ENCODE measurements around the gene RNF44.

The RNF44 gene

DNA sequence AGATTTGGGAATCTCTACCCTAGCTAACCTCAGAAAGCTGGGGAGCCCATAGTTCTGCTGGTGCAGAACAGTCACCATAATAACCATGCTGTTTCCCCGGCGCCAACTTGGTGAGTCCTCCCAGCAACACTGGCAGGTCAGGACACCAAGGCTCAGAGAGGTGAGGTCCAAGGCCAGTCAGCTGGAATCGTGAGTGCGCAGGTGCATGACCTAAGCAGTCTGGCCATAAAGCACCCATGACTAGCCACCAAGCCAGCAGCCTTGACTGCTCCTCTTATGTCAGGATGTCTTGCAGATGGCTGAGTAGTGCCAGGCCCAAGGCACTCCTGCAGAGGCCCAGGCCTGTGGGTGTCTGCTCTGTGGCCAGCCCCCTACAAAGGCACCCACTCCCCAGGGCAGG, 2.6 kb downstream of the RNF44 start:
- no peak for DNase-seq (ENCODE audit: low read depth, low spot score)
- peak overlapping the region; percentile 39; the same call in 1 of the 2 replicates for H3K27ac ChIP-seq
- peak overlapping the region; percentile 99 for H3K4me3 ChIP-seq
- H3K9me3 ChIP-seq (ENCODE audit: low read depth, low read length), result no peaks in the 10 kb centered on the region
- H3K9ac ChIP-seq (ENCODE audit: insufficient read length), result peak overlapping the region; percentile 99
- H3K36me3 ChIP-seq (ENCODE audit: insufficient read depth, low read length), result peaks cover 41% of the 10 kb centered on the region
- no peak for TF ChIP-seq POLR2AphosphoS5 (IDR thresholded peaks at IDR 0.05; ENCODE audit: borderline replicate concordance, low read depth, low read length)
- TF ChIP-seq EZH2 (IDR thresholded peaks at IDR 0.05), result no peak
- TF ChIP-seq FOXP2 (optimal IDR thresholded peaks at IDR 0.05; ENCODE audit: control extremely low read depth, extremely low read length, insufficient read depth), result no peak

DNA sequence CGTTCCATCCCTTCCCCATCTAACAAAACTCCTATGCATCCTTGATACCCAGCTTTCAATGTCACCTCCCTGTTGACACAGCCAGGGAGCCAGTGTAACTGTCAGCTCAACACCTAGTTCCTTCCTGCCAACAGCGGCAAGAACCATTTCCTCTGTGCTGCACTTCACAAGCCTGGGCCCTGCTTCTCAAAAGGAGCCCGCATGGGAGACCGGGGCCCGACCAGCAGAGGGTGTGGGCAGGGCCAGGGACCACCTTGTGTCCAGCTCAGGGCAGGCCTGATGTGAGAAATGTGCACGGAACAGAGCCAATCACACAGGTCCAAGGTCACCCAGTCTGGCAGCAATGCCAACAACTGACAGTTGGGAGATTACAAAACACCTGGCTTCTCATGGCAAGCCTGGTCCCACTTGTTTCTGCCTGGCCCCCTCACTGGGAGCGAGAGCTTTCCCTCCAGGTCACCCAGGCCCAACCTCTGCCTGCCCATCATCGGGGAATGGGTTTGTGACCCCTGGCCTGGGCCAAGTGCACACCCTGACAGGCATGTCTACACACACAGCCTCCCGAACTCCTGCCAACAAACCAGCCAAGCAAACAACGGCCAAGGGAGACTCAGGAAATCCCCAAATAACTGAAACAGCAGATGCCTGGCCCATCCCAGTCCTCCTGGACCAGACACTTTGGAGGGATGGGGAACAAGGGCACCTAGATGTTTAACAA, 3.1 kb downstream of the RNF44 start:
- peak overlapping the region; percentile 99 for H3K4me3 ChIP-seq
- H3K27ac ChIP-seq, result peak overlapping the region; percentile 39; the same call in 1 of the 2 replicates
- DNase-seq (ENCODE audit: low read depth, low spot score), result no peak
- peaks cover 47% of the 10 kb centered on the region for H3K36me3 ChIP-seq (ENCODE audit: insufficient read depth, low read length)
- TF ChIP-seq FOXP2 (optimal IDR thresholded peaks at IDR 0.05; ENCODE audit: control extremely low read depth, extremely low read length, insufficient read depth), result no peak
- no peak for TF ChIP-seq EZH2 (IDR thresholded peaks at IDR 0.05)
- no peak for TF ChIP-seq POLR2AphosphoS5 (IDR thresholded peaks at IDR 0.05; ENCODE audit: borderline replicate concordance, low read depth, low read length)
- H3K9ac ChIP-seq (ENCODE audit: insufficient read length), result peak overlapping the region; percentile 99
- no peaks in the 10 kb centered on the region for H3K9me3 ChIP-seq (ENCODE audit: low read depth, low read length)

DNA sequence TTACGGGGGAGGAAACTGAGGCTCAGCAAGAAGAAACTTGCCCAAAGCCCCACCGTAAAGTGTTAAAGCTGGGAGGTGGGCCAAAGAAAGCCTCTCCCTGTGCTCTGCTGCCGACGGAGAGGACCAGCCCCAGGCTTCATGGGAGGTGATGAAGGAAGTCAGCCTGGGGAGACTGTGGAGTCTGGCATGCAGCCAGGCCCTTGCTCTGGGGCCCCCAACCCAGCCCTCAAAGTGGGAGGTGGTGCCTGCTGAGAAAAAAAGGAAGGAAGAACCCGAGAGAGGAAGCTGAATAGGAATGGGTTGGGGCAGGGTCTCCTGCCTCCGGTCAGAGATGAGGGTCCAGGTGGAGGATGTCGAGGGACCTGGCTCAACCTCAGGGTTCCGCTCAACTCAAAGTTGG, 3.8 kb downstream of the RNF44 start:
- peak overlapping the region; percentile 39; the same call in 1 of the 2 replicates for H3K27ac ChIP-seq
- DNase-seq (ENCODE audit: low read depth, low spot score), result peak; percentile 58
- no peak for TF ChIP-seq EZH2 (IDR thresholded peaks at IDR 0.05)
- peak; percentile 13; the same call in 1 of the 2 replicates for TF ChIP-seq POLR2AphosphoS5 (IDR thresholded peaks at IDR 0.05; ENCODE audit: borderline replicate concordance, low read depth, low read length)

DNA sequence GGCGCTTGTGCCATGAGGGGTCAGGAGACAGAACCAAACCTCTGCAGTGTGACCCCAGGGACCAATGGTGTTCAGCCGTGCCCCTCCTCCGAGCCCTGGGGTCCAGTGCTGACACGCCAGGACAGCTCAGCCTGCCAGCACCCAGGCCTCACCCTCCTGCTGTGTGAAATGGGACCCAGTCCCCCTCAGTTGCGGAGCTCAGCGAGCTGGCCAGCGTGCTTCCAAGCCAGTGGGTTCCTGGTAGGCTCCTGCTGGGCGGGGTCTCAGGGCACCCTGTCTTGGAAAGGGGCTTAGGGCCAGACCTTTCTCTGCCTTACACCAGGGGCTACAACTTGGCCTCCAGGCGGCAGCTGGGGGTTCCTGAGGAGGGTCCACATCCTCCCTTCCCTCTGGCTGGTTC, 4.4 kb downstream of the RNF44 start:
- peak overlapping the region; percentile 99 for H3K4me3 ChIP-seq
- no peak overlapping the region for H3K9ac ChIP-seq (ENCODE audit: insufficient read length)
- H3K36me3 ChIP-seq (ENCODE audit: insufficient read depth, low read length), result peaks cover 60% of the 10 kb centered on the region
- no peaks in the 10 kb centered on the region for H3K9me3 ChIP-seq (ENCODE audit: low read depth, low read length)
- DNase-seq (ENCODE audit: low read depth, low spot score), result no peak
- TF ChIP-seq EZH2 (IDR thresholded peaks at IDR 0.05) (no peak), POLR2AphosphoS5 (IDR thresholded peaks at IDR 0.05; ENCODE audit: borderline replicate concordance, low read depth, low read length) (no peak), FOXP2 (optimal IDR thresholded peaks at IDR 0.05; ENCODE audit: control extremely low read depth, extremely low read length, insufficient read depth) (no peak)
- H3K27ac ChIP-seq, result no peak overlapping the region

More for the DNA sequence above, 3.8 kb downstream of the RNF44 start:
- H3K9me3 ChIP-seq (ENCODE audit: low read depth, low read length), result no peaks in the 10 kb centered on the region
- peak overlapping the region; percentile 99 for H3K4me3 ChIP-seq
- H3K36me3 ChIP-seq (ENCODE audit: insufficient read depth, low read length), result peaks cover 54% of the 10 kb centered on the region
- H3K9ac ChIP-seq (ENCODE audit: insufficient read length), result no peak overlapping the region

DNA sequence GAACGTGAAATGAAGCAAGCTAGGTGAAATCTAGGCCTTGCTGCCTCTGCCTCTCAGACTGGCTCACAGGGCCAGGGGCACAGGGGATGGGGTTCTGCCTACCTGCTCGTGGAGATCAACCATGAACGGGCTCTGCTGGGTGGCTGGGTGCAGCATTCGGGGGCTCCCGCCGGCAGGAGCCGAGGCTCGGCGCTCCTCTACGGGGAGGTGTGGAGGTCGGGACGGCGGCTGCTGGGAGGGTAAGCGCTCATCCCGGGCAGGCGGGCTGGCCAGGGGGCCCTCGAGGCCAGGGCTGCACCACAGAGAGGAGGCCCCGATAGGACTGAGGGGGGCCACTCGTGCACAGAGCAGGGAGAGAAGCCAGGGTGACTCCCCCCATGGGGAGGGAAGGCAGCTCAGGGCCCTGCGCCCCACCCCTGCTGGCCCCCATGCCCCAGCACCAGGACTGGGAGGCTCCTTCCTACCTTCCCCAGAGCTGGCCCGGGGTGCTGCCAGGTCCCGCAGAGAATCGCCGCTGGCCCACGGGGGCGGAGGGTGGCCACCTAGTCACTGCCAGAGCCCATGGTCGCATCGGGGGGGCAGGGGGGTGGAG, 5.2 kb downstream of the RNF44 start:
- TF ChIP-seq EZH2 (IDR thresholded peaks at IDR 0.05) (no peak), FOXP2 (optimal IDR thresholded peaks at IDR 0.05; ENCODE audit: control extremely low read depth, extremely low read length, insufficient read depth) (no peak), POLR2AphosphoS5 (IDR thresholded peaks at IDR 0.05; ENCODE audit: borderline replicate concordance, low read depth, low read length) (no peak)
- no peak for DNase-seq (ENCODE audit: low read depth, low spot score)
- H3K4me3 ChIP-seq, result no peak overlapping the region
- H3K36me3 ChIP-seq (ENCODE audit: insufficient read depth, low read length), result peaks cover 64% of the 10 kb centered on the region
- no peak overlapping the region for H3K9ac ChIP-seq (ENCODE audit: insufficient read length)
- H3K27ac ChIP-seq, result no peak overlapping the region
- H3K9me3 ChIP-seq (ENCODE audit: low read depth, low read length), result no peaks in the 10 kb centered on the region

GRCh38 chr5:176530983-176531901, 6.0 kb downstream of the RNF44 start:
- TF ChIP-seq EZH2 (IDR thresholded peaks at IDR 0.05), result no peak
- no peak for DNase-seq (ENCODE audit: low read depth, low spot score)
- no peak overlapping the region for H3K27ac ChIP-seq
- no peaks in the 10 kb centered on the region for H3K9me3 ChIP-seq (ENCODE audit: low read depth, low read length)
- peaks cover 64% of the 10 kb centered on the region for H3K36me3 ChIP-seq (ENCODE audit: insufficient read depth, low read length)
- no peak overlapping the region for H3K4me3 ChIP-seq
- no peak overlapping the region for H3K9ac ChIP-seq (ENCODE audit: insufficient read length)

- Histone ChIP-seq H3K36me3 (ENCODE audit: insufficient read depth, low read length) (peaks cover 61% of the 10 kb centered on the region), H3K27ac (no peak overlapping the region), H3K9ac (ENCODE audit: insufficient read length) (no peak overlapping the region), H3K4me3 (no peak overlapping the region), H3K9me3 (ENCODE audit: low read depth, low read length) (no peaks in the 10 kb centered on the region)
- DNase-seq (ENCODE audit: low read depth, low spot score), result no peak
- TF ChIP-seq FOXP2 (optimal IDR thresholded peaks at IDR 0.05; ENCODE audit: control extremely low read depth, extremely low read length, insufficient read depth) (no peak), EZH2 (IDR thresholded peaks at IDR 0.05) (no peak), POLR2AphosphoS5 (IDR thresholded peaks at IDR 0.05; ENCODE audit: borderline replicate concordance, low read depth, low read length) (no peak)
Observed at GRCh38 chr5:176530393-176530982, 6.7 kb downstream of the RNF44 start.

GRCh38 chr5:176529741-176530141, 7.5 kb downstream of the RNF44 start:
- Histone ChIP-seq H3K4me3 (no peak overlapping the region), H3K9me3 (ENCODE audit: low read depth, low read length) (no peaks in the 10 kb centered on the region), H3K9ac (ENCODE audit: insufficient read length) (no peak overlapping the region), H3K36me3 (ENCODE audit: insufficient read depth, low read length) (peaks cover 54% of the 10 kb centered on the region), H3K27ac (no peak overlapping the region)
- no peak for TF ChIP-seq FOXP2 (optimal IDR thresholded peaks at IDR 0.05; ENCODE audit: control extremely low read depth, extremely low read length, insufficient read depth)
- no peak for TF ChIP-seq POLR2AphosphoS5 (IDR thresholded peaks at IDR 0.05; ENCODE audit: borderline replicate concordance, low read depth, low read length)
- TF ChIP-seq EZH2 (IDR thresholded peaks at IDR 0.05), result no peak
- no peak for DNase-seq (ENCODE audit: low read depth, low spot score)

Data from SK-N-MC (cell line).